GM12878 (cell line): ENCODE measurements around the gene MTFP1. TPM values are rescaled to one million over a fixed set of nuclear protein-coding genes. Genes with fewer than 3 reads are reported as not detected.
"Not testable (repeated sequence)": the region's sequence is repeated elsewhere in the genome, so short reads cannot be mapped to it uniquely, and the experiment has no call there.

Experiments
- ATAC-seq: fragments of 200-7000 bp; cut with Tn5 transposase; 3 replicates; pipeline ENCODE4 v1.9.1; 2020; ENCODE audit warnings: mild to moderate bottlenecking, moderate library complexity
- BruUV-seq: library from RNA; stranded (reverse); fragments of 400-500 nt; replicated peaks from 2 replicates; lab custom pipeline; 2021; lab: Mats Ljungman, UMichigan
- CTCF ChIA-PET: fragments of 300-600 bp; sonication (Branson Sonifier 250); formaldehyde crosslinking; extraction: SDS; loops from one replicate; lab custom pipeline; 2021; ENCODE audit warnings: inconsistent platforms; lab: Yijun Ruan, JAX
- POLR2A ChIA-PET: fragments of 350-600 bp; formaldehyde crosslinking; extraction: SDS; loops from one replicate; lab custom pipeline; 2021; ENCODE audit warnings: inconsistent platforms; lab: Charles Lee
- RAD21 ChIA-PET: fragments of 300-600 bp; sonication (Branson Sonifier 250); formaldehyde crosslinking; loops from one replicate; lab custom pipeline; 2023; ENCODE audit warnings: antibody characterized with exemption; ENCODE audit not compliant: unreplicated experiment; lab: Charles Lee
- SMC1A ChIA-PET: fragments of 300-600 bp; sonication (Branson Sonifier 250); formaldehyde crosslinking; loops from one replicate; lab custom pipeline; 2023; ENCODE audit not compliant: unreplicated experiment, uncharacterized antibody; lab: Charles Lee
- DNase-seq: peaks from one replicate; pipeline ENCODE4 v3.0.0-alpha.2; 2011; ENCODE audit warnings: low read depth, low spot score
- FAIRE-seq: peaks from 3 replicates; lab custom pipeline; 2011; peaks lifted over from hg19 to GRCh38; lab: Jason Lieb, UNC
- H2AFZ ChIP-seq: 2 replicates; pipeline ENCODE4 v1.6.0; 2011; ENCODE audit warnings: low read depth, low read length, control low read depth; ENCODE audit not compliant: control insufficient read depth
- H3K27ac ChIP-seq: 2 replicates; pipeline ENCODE4 v1.5.1; 2011; ENCODE audit warnings: control low read depth; ENCODE audit not compliant: control insufficient read depth, insufficient read depth
- H3K27me3 ChIP-seq, 2 experiments: replicated peaks in 1 of 2; 2 replicates each; pipeline versions ENCODE4 v1.6.0 to v1.6.1; 2011; ENCODE audit warnings: low read length in 1 of 2; ENCODE audit not compliant: control insufficient read depth in 2 of 2, insufficient read depth in 2 of 2
- H3K36me3 ChIP-seq, 2 experiments: 2 replicates each; pipeline ENCODE4 v1.5.1; 2011; ENCODE audit warnings: low read length in 1 of 2; ENCODE audit not compliant: control insufficient read depth in 2 of 2, insufficient read depth in 2 of 2
- H3K4me1 ChIP-seq: 2 replicates; pipeline ENCODE4 v1.6.1; 2011; ENCODE audit warnings: mild to moderate bottlenecking, low read length, moderate library complexity, mixed read lengths; ENCODE audit not compliant: control insufficient read depth, insufficient read depth
- H3K4me2 ChIP-seq: 2 replicates; pipeline ENCODE4 v1.6.0; 2011; ENCODE audit warnings: control low read depth; ENCODE audit not compliant: control insufficient read depth, insufficient read depth
- H3K4me3 ChIP-seq: fragments of 200-600 bp; sonication (generic); 2 replicates; pipeline ENCODE4 v1.5.1; 2016
- H3K79me2 ChIP-seq: 2 replicates; pipeline ENCODE4 v1.6.0; 2011; ENCODE audit warnings: low read length; ENCODE audit not compliant: control insufficient read depth, insufficient read depth
- H3K9ac ChIP-seq: 2 replicates; pipeline ENCODE4 v1.8.0; 2011; ENCODE audit warnings: low read length, control low read depth, mixed read lengths; ENCODE audit not compliant: control insufficient read depth, insufficient read depth
- H3K9me3 ChIP-seq: replicated peaks from 3 replicates; pipeline ENCODE4 v1.5.1; 2011; ENCODE audit warnings: mild to moderate bottlenecking, low read length; ENCODE audit not compliant: control insufficient read depth, insufficient read depth
- H4K20me1 ChIP-seq: 2 replicates; pipeline ENCODE4 v1.6.0; 2011; ENCODE audit not compliant: control insufficient read depth, insufficient read depth
- CEBPB ChIP-seq, 2 experiments: fragments of 150-350 bp in 1 of 2; IDR thresholded peaks; 2 replicates each; pipeline ENCODE4 v1.6.1; 2012 to 2014; ENCODE audit warnings: low read depth in 2 of 2, low read length in 2 of 2, borderline replicate concordance in 1 of 2, inconsistent platforms in 1 of 2
- DPF2 ChIP-seq: fragments of 450-650 bp; IDR thresholded peaks from 2 replicates; pipeline ENCODE4 v1.6.1; 2017; ENCODE audit warnings: mild to moderate bottlenecking
- GATAD2B ChIP-seq: fragments of 450-650 bp; conservative IDR thresholded peaks from 2 replicates; pipeline ENCODE4 v1.6.1; 2017; ENCODE audit warnings: low read depth, mild to moderate bottlenecking, moderate library complexity
- HCFC1 ChIP-seq: fragments of 150-350 bp; IDR thresholded peaks from 2 replicates; pipeline ENCODE4 v1.6.1; 2014; ENCODE audit warnings: low read length
- HDAC2 ChIP-seq: fragments of 200-600 bp; sonication (generic); IDR thresholded peaks from 2 replicates; pipeline ENCODE4 v1.6.1; 2017
- IRF4 ChIP-seq: IDR thresholded peaks from 2 replicates; pipeline ENCODE4 v1.6.1; 2011; ENCODE audit warnings: low read depth, low read length
- JUNB ChIP-seq: IDR thresholded peaks from 2 replicates; pipeline ENCODE4 v1.6.1; 2016; ENCODE audit warnings: antibody characterized with exemption, mild to moderate bottlenecking
- KAT2A ChIP-seq: conservative IDR thresholded peaks from 2 replicates; pipeline ENCODE4 v1.6.1; 2011; ENCODE audit warnings: low read depth, low read length; ENCODE audit not compliant: control insufficient read depth
- KDM1A ChIP-seq: fragments of 200-600 bp; sonication (generic); IDR thresholded peaks from 2 replicates; pipeline ENCODE4 v1.6.1; 2016; ENCODE audit warnings: borderline replicate concordance
- LARP7 ChIP-seq: fragments of 450-650 bp; IDR thresholded peaks from 2 replicates; pipeline ENCODE4 v1.6.1; 2017; ENCODE audit warnings: mild to moderate bottlenecking
- SP1 ChIP-seq: IDR thresholded peaks from one replicate; pipeline ENCODE4 v1.6.1; 2011; ENCODE audit warnings: low read depth, low read length
- WGBS: methylation state at CpG from one replicate; pipeline ENCODE4 v1.1.6; 2016; ENCODE audit warnings: low lambda C conversion rate; ENCODE audit not compliant: insufficient replicate concordance, insufficient coverage; ENCODE audit errors: missing lambda C conversion rate; 5-methylcytosine and 5-hydroxymethylcytosine counted together
- in situ Hi-C: fragments of 300-500 bp; cut with MboI; formaldehyde crosslinking; loops from 9 replicates; pipeline ENCODE4 v1.14.3; 2018; ENCODE audit warnings: mixed read lengths
- intact Hi-C: fragments of 100-400 bp; cut with micrococcal nuclease; formaldehyde crosslinking; loops from one replicate; pipeline ENCODE4 v1.14.2; 2022; ENCODE audit not compliant: unreplicated experiment
- polyA plus RNA-seq, 11 experiments: library from polyadenylated mRNA; depleted of rRNA in 4 of 11; unstranded in 6 of 11; stranded (reverse) in 5 of 11; fragments of >200 nt; fragmentation: Nextera tagmentation in 4 of 11; fragmentation: Illumina TruSeq in 1 of 11; extraction: Ambion mirVana in 4 of 11; extraction: Trizol in 1 of 11; gene quantifications; 1 replicate in 1 of 11; 2 replicates in 10 of 11; pipeline versions ENCODE4 v1.2.1 to v1.2.3, GENCODE V29; 2011 to 2016; ENCODE audit warnings: inconsistent platforms in 2 of 11, missing spikeins in 2 of 11, low read depth in 1 of 11
- total RNA-seq, 4 experiments: library from RNA; depleted of rRNA in 3 of 4; stranded (reverse); fragments of >200 nt in 3 of 4; fragmentation: Illumina TruSeq in 1 of 4; extraction: Trizol in 1 of 4; gene quantifications; 2 replicates each; pipeline versions ENCODE4 v1.2.1 to v1.2.3, GENCODE V29; 2013 to 2021
- TF ChIP-seq, protein P1 (sequence below): fragments of 450-650 bp; IDR thresholded peaks from 2 replicates; pipeline ENCODE4 v1.6.1; 2017; ENCODE audit warnings: low read depth, mild to moderate bottlenecking, moderate library complexity
- TF ChIP-seq, protein P2 (sequence below): fragments of 450-650 bp; IDR thresholded peaks from 2 replicates; pipeline ENCODE4 v1.6.1; 2016; ENCODE audit warnings: mild to moderate bottlenecking

MTFP1 gene
- total and polyA plus RNA-seq, 10 of the 15 experiments (the other 5 are each of a cell fraction or from before 2014, with no cell fraction given), result 20.5 to 133 (median 59.8) TPM

DNA sequence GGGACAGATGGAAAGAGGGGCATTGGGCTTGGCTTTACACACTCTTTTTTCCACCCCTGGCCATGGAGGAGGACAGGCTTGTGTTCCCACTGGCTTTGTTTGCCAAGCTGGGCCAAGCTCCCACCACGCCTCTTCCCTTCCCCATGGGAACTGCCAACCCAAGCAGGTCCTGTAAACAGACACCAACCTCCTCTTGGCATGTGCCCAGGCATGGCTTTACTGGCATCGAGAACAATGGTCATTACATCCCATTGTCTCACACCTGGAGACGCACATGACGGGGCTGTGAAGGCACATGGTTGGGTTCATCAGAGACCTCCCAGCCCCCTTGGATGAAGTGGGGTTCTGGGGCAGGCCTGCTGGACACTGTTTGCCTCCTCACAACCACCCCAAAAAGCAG, 34.6 kb downstream of the MTFP1 start (continued):
- TF ChIP-seq, protein P1, sequence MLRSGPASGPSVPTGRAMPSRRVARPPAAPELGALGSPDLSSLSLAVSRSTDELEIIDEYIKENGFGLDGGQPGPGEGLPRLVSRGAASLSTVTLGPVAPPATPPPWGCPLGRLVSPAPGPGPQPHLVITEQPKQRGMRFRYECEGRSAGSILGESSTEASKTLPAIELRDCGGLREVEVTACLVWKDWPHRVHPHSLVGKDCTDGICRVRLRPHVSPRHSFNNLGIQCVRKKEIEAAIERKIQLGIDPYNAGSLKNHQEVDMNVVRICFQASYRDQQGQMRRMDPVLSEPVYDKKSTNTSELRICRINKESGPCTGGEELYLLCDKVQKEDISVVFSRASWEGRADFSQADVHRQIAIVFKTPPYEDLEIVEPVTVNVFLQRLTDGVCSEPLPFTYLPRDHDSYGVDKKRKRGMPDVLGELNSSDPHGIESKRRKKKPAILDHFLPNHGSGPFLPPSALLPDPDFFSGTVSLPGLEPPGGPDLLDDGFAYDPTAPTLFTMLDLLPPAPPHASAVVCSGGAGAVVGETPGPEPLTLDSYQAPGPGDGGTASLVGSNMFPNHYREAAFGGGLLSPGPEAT, result no peak

DNA sequence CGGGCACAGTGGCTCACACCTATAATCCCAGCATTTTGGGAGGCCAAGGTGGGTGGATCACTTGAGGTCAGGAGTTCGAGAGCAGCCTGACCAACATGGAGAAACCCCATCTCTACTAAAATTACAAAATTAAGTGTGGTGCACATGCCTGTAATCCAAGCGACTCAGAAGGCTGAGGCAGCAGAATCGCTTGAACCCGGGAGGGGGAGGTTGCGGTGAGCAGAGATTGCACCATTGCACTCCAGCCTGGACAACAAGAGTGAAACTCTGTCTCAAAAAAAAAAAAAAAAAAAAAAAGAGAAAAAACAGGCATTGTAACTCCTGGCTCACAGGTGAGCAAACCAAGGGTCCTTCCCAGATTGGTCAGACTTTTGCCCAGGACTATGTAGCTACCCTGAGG, 35.0 kb downstream of the MTFP1 start:
- intact Hi-C loops, POLR2A ChIA-PET, H3K27ac ChIP-seq, CTCF ChIA-PET, ATAC-seq, H3K4me3 ChIP-seq, H3K9me3 ChIP-seq, H4K20me1 ChIP-seq, SMC1A ChIA-PET, BruUV-seq, H3K4me2 ChIP-seq, H3K9ac ChIP-seq, in situ Hi-C loops, FAIRE-seq, H2AFZ ChIP-seq, DNase-seq, RAD21 ChIA-PET, H3K36me3 ChIP-seq, H3K4me1 ChIP-seq, H3K27me3 ChIP-seq, H3K79me2 ChIP-seq: not testable (repeated sequence)
- 16% methylated on average over 6 of the region's 6 CpGs for WGBS

DNA sequence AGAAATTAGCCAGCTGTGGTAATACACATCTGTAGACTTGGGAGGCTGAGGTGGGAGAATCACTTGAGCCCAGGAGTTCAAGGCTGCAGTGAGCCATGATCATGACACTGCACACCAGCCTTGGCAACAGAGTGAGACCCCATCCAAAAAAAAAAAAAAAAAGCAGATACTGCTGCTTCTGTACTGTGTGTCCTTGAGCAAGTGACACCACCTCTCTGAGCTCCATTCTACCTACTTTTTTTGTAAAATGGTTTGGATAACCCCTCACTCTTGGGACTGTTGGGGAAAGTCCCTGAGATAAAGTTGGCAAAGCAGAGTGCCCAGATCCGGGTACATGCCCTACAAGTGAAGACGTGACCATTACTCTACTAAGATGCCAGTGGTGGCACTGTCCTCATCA, 43.6 kb downstream of the MTFP1 start:
- ChIA-PET SMC1A (interaction anchor here (0.5 to 0.6 kb wide), 2 partner anchors 8 to 359 kb away, joined by 3 read pairs; no protein-coding TSS in a partner anchor), CTCF (interaction anchor here (1.3 kb wide), 1 partner anchor 48 kb away, joined by 3 read pairs; no protein-coding TSS in a partner anchor), RAD21 (no interaction called here), POLR2A (interaction anchor here (0.5 kb wide), 1 partner anchor 80 kb away, joined by 3 read pairs; no protein-coding TSS in a partner anchor)
- no TSS peak for BruUV-seq
- TF ChIP-seq GATAD2B (no peak), HDAC2 (no peak), IRF4 (no peak), KDM1A (no peak), LARP7 (no peak), KAT2A (no peak), JUNB (no peak), DPF2 (no peak), SP1 (no peak), HCFC1 (no peak), CEBPB (IDR thresholded peaks at IDR 0.05; ENCODE audit: borderline replicate concordance in 1 of 2, low read depth in 2 of 2, low read length in 2 of 2) (no peak)
- TF ChIP-seq, protein P2, sequence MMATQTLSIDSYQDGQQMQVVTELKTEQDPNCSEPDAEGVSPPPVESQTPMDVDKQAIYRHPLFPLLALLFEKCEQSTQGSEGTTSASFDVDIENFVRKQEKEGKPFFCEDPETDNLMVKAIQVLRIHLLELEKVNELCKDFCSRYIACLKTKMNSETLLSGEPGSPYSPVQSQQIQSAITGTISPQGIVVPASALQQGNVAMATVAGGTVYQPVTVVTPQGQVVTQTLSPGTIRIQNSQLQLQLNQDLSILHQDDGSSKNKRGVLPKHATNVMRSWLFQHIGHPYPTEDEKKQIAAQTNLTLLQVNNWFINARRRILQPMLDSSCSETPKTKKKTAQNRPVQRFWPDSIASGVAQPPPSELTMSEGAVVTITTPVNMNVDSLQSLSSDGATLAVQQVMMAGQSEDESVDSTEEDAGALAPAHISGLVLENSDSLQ, result no peak
- Histone ChIP-seq H3K27ac (no peak overlapping the region), H3K4me1 (no peaks in the 10 kb centered on the region), H3K9me3 (no peaks in the 10 kb centered on the region), H3K36me3 (no peaks in the 10 kb centered on the region), H3K27me3 (peaks cover 0 to 2% of the 10 kb centered on the region in 2 experiments; a peak in 2 of 4 replicates), H2AFZ (no peak overlapping the region), H3K4me3 (no peak overlapping the region), H4K20me1 (no peaks in the 10 kb centered on the region), H3K79me2 (no peaks in the 10 kb centered on the region), H3K4me2 (no peak overlapping the region), H3K9ac (no peak overlapping the region)
- no peak for FAIRE-seq
- ATAC-seq, result no peak
- in situ Hi-C loops (no loop called here), intact Hi-C loops (no loop called here)
- 5% methylated on average over 2 of the region's 2 CpGs for WGBS
- DNase-seq, result no peak
